Rectal smooth muscle tissue (tissue), 1 donor: ENCODE results near the gene NRIP1.
A peak's percentile ranks its signal among the peaks of the same experiment; 100 is the strongest.

ENCODE experiments used
- H3K27ac ChIP-seq: one replicate; pipeline ENCODE4 v1.7.0; 2013; ENCODE audit warnings: low read depth, low read length, inconsistent platforms
- H3K27me3 ChIP-seq: one replicate; pipeline ENCODE4 v1.7.0; 2013; ENCODE audit warnings: low read length; ENCODE audit not compliant: control insufficient read depth, insufficient read depth
- H3K36me3 ChIP-seq: one replicate; pipeline ENCODE4 v1.7.0; 2013; ENCODE audit warnings: low read length; ENCODE audit not compliant: control insufficient read depth, insufficient read depth
- H3K4me1 ChIP-seq: one replicate; pipeline ENCODE4 v1.7.0; 2013; ENCODE audit warnings: low read length; ENCODE audit not compliant: control insufficient read depth, insufficient read depth
- H3K4me3 ChIP-seq: one replicate; pipeline ENCODE4 v1.7.0; 2013; ENCODE audit warnings: low read length
- H3K9ac ChIP-seq: one replicate; pipeline ENCODE4 v1.7.0; 2013; ENCODE audit warnings: low read length

The NRIP1 gene

DNA sequence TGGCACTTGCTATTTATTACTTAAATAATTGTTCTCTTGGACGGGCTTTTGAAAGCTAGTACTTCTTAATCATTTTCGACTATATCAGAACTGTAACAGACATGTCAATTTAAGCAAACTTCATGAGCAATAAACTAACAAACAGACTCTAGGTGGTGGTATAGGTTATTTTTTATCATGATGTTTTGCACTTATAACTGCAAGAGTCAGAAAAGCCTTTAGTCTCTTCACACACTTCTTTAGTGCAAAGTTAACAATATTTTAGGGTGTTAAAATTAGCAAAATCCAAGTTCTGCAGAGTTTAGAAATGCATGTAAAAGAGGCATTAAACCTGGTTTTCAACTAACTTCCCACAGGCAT, 2.2 kb downstream of the NRIP1 start:
- Histone ChIP-seq H3K27ac (no peak overlapping the region), H3K27me3 (no peaks in the 10 kb centered on the region), H3K4me1 (peaks cover 9% of the 10 kb centered on the region), H3K36me3 (no peaks in the 10 kb centered on the region), H3K4me3 (peak overlapping the region; percentile 87), H3K9ac (no peak overlapping the region)

DNA sequence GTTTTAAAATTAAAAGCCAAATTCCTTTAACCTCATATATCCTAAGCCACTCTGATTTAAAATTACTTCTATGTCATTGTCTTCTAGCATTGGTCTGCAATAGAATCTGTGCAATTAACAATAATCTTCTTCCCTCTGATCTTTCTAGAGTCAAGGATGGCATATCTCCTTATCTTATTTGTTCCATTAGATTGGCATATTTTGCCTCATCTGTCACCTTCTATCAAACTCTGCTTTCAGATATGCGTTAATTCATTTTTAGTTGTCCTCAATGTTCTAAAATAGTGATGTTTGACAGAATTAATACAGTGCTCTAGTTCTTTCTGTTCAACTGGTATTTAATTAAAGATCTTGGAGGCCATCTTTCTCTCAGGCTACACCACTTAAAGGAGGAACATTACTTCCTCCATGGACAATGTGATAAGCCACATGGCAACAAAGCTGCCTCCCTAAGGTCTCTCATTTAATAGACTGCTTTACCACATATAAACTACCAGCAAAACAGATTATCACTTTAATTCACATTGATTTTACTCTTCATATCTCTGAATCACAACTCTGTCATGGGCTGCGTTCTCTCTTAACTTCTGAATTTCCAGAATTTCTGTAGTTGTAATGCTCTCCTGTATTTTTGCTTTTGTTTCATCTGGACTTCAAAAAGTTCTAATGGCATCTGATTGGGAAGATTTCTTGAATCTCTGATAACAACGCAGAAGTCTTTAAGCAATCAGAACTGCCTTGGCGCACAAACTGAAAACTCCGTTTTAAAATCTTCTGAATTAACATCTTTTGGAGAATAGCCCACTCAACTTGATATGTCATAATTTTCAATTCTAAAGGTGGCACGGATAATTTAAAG, 2.8 kb downstream of the NRIP1 start:
- Histone ChIP-seq H3K27ac (no peak overlapping the region), H3K27me3 (no peaks in the 10 kb centered on the region), H3K9ac (no peak overlapping the region), H3K4me3 (peak overlapping the region; percentile 5), H3K36me3 (no peaks in the 10 kb centered on the region), H3K4me1 (peaks cover 9% of the 10 kb centered on the region)

DNA sequence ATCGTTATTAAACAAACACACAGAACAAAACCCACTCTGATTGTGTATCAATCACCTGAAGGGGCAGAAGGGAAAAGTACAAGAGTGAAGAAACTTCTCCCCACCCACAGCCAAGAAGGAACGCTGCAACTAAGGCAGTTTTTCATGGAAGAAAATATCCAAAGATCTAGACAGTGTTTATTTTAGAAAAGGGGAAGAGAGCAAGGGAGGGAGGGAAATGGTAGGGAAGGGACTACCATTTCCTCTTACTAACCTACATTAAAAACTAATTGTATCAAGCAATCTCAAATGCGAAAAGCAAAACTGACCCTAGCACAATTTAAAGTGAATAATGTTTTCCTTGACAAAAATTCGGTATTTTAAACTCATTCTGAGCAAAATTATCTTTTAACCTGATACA, 3.5 kb downstream of the NRIP1 start:
- Histone ChIP-seq H3K9ac (no peak overlapping the region), H3K4me3 (no peak overlapping the region), H3K27ac (no peak overlapping the region), H3K36me3 (no peaks in the 10 kb centered on the region), H3K27me3 (no peaks in the 10 kb centered on the region), H3K4me1 (peaks cover 12% of the 10 kb centered on the region)

DNA sequence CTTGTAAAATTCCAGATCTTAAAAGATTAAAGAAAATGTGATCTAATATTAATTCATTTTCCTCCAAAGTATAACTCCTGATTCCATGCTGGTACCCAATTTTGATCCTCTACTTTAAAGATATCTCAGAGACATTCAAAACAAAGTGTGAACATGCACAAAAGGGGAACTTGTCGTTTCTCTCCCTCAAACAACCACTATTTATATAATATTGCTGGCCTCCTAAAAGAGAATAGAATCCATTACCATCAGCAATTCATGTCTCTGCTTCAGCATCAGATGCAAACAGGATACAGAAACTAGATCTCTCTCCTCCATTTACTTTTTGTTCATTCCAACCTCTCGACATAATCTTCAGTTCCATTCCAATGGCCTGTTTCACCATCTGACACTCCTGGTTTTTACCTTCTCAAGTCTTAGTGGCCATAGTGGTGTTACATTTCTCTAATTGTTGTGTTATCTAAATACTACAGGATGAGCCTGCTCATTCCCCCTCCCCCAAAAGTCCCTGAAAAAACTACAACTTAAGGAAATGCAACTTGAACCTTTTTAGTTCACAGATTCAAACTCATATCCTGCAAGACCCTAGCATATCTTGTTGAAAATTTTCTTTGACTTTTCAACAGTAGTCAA, 4.1 kb downstream of the NRIP1 start:
- H3K27me3 ChIP-seq: no peaks in the 10 kb centered on the region
- no peaks in the 10 kb centered on the region for H3K36me3 ChIP-seq
- no peak overlapping the region for H3K4me3 ChIP-seq
- no peak overlapping the region for H3K9ac ChIP-seq
- peaks cover 12% of the 10 kb centered on the region for H3K4me1 ChIP-seq
- no peak overlapping the region for H3K27ac ChIP-seq

DNA sequence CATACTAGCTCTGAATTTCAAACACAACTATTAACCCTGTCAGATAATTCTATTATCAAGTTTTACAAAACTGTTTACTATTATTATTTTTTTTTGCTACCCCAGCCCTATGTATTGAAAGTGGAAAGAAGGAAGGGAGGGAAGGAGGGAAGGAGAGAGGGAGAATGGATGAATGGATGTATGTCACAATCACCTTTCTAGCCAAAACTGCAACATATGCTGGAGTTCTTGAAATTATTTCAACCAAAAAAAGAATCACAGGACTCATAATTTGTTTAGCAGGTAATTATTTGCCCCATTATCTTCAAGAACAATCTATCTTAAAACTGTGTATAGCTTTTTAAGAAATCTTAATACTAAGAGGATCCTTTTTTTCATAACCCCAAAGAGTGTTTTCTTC, 5.4 kb downstream of the NRIP1 start:
- Histone ChIP-seq H3K27ac (no peak overlapping the region), H3K36me3 (no peaks in the 10 kb centered on the region), H3K4me1 (peaks cover 16% of the 10 kb centered on the region), H3K27me3 (no peaks in the 10 kb centered on the region), H3K9ac (no peak overlapping the region), H3K4me3 (no peak overlapping the region)

DNA sequence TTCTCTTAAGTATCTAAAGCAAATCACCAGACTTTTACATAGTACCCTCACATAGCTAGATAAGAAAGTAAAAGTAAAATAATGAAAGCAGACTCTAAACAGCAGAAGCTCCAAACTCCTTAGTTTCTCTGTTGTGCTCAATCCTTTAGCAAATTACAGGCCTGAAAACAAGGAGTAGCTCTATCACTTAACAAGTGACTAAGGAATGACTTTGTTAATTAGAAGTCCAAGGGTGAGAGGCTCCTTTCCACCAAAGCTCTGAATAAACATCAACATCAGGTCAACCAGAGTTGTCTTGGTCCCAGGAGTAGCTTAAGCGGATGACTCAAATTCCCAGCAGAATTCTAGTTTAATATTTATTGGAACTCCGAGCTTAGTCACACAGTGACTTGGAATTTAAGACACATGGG, 5.9 kb downstream of the NRIP1 start:
- Histone ChIP-seq H3K27me3 (no peaks in the 10 kb centered on the region), H3K27ac (peak overlapping the region; percentile 27), H3K4me3 (no peak overlapping the region), H3K4me1 (peaks cover 16% of the 10 kb centered on the region), H3K9ac (no peak overlapping the region), H3K36me3 (no peaks in the 10 kb centered on the region)

DNA sequence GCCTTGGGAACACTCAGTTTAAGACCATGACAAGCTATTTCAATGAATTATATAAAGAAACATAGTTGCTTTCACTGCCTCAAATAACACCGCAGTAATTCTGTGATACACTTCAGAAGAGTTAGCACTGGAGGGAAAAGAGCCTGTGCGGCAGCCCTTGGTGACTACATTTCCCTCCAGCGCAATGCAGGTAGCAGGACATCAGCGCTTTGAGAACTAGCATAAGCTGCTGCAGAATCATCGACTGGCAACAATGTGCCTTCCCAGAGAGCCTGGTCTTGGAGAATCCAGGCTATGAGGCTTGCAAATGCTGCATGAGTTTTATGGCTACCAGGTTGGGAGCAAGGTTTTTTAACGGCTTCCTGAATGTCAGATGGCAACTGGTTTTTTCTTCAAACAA, 7.5 kb downstream of the NRIP1 start:
- peaks cover 14% of the 10 kb centered on the region for H3K4me1 ChIP-seq

DNA sequence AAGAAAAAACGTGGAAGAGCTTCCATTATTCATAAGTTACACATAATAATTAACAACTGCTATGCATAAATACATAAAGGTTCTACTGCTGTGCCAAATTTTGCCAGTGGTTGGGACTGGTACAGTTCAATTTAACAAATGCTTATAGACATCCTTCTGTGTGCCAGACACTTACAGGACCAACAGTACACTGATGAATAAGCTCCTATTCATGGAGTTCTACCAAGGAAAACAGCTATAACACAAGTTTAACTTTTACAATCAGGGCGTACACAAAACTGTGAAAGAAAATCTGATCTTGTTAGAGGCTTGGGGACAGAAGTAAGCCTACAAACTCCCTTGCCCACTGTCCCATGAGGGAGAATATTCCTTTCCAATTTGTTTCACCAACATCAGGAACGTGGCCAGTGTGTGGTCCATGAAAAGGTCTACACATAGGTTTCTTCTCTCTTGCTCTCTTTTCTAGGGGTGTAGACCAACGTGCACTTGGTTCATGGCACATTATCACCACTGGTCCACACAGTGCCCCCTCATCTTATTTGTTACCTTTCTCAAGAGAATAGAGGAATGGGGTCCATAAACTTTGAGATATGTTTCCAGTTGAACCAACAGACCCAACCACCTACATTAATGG, 10.1 kb downstream of the NRIP1 start:
- H3K27ac ChIP-seq: no peak overlapping the region
- H3K9ac ChIP-seq: no peak overlapping the region

More for the DNA sequence above, 7.5 kb downstream of the NRIP1 start:
- Histone ChIP-seq H3K27ac (no peak overlapping the region), H3K27me3 (no peaks in the 10 kb centered on the region), H3K9ac (no peak overlapping the region), H3K4me3 (no peak overlapping the region), H3K36me3 (no peaks in the 10 kb centered on the region)

DNA sequence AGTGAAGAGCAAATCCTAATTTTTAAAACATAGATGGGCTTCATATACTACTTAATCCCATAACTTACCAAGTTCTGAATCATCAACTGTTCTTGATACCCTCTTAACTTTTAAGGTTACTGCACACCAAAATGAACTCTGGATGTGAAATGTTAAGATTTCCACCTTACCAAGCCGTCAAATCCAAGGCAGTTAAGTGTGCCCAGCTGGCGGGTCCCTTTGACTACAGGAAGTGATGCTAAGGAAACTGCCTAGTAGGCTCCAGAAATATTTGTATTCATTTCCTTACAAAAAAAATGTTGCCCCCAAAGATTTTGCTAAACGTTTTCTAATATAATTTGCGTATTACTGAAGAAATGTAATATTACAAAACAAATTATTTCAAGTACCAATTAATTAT, 10.7 kb downstream of the NRIP1 start:
- no peaks in the 10 kb centered on the region for H3K36me3 ChIP-seq
- H3K9ac ChIP-seq: no peak overlapping the region
- H3K4me1 ChIP-seq: peaks cover 30% of the 10 kb centered on the region
- H3K4me3 ChIP-seq: no peak overlapping the region
- no peaks in the 10 kb centered on the region for H3K27me3 ChIP-seq
- no peak overlapping the region for H3K27ac ChIP-seq

More for the DNA sequence above, 10.1 kb downstream of the NRIP1 start:
- no peaks in the 10 kb centered on the region for H3K27me3 ChIP-seq
- no peaks in the 10 kb centered on the region for H3K36me3 ChIP-seq
- peak overlapping the region; percentile 2 for H3K4me3 ChIP-seq
- H3K4me1 ChIP-seq: peaks cover 30% of the 10 kb centered on the region

DNA sequence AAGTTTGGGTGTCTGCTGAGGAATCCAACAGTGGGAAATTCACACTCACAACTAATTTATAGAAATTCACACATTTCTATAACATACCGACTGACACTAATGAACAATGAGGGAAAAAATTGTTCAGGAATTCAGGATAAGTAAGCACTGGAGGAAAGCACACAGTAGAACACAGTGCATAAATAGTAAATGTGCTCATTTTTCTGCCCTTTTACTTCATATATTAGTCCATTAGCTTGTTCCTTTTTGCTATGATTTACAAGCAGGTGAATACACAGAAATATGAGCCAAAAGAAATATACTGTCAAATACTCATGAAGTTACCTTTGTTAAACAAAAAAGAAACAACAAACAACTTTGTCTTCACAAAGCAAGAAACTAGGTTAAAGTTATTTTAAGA, 11.3 kb downstream of the NRIP1 start:
- Histone ChIP-seq H3K27ac (no peak overlapping the region), H3K4me1 (peaks cover 26% of the 10 kb centered on the region)

DNA sequence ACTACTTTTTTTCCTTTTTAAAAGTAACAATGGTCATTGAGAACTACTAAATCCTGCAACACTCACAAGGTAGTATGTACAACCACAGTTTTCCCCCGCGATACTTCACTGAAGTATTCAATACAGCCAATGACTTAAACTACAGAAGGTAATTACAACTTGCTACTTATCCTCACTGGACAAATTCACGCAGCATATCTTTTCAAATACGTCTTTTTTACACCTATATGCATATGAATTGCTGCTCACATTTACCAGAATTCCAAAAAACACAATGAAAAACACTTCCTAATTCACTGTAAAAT, 12.4 kb downstream of the NRIP1 start:
- H3K4me3 ChIP-seq: no peak overlapping the region
- no peaks in the 10 kb centered on the region for H3K36me3 ChIP-seq
- no peak overlapping the region for H3K27ac ChIP-seq
- no peak overlapping the region for H3K9ac ChIP-seq
- H3K4me1 ChIP-seq: peaks cover 26% of the 10 kb centered on the region
- H3K27me3 ChIP-seq: no peaks in the 10 kb centered on the region

More for the DNA sequence above, 11.3 kb downstream of the NRIP1 start:
- Histone ChIP-seq H3K4me3 (no peak overlapping the region), H3K36me3 (no peaks in the 10 kb centered on the region), H3K9ac (no peak overlapping the region), H3K27me3 (no peaks in the 10 kb centered on the region)

DNA sequence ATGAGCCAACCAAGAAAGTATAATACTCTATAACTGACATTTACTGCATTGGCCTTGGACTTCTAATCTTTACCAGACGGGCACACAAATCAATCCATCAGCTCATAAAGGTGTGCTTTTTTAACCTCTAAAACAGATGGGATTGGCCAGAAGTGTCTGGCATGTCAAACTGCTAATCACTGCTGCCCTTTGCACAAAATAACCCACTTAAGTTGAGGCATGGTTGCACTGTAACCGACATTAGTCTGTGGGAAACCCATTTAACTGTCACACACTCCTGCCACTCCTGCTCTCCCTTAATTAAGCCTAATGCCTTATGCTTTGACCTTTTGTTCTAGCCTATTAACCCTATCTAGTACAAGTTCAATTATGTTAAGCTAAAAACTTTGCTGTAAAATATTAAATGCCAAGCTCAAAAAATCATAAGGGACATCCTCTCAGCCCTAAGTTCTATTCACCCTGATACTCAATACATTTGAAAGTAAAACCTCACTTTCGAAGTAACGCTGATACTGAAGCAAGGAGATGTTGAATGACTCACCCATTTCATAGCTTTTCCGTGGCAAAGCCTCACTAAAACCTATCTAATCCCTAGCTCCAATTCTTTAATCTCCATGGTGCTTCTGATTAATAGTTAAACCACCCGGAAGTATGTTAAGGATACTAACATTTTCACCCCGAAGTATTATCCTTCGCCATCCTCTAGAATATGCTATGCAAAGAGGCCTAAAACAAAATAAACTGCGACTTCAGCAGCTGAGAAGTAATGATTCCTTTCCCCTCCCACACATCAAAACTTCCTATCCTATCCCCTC, 12.9 kb downstream of the NRIP1 start:
- no peak overlapping the region for H3K4me3 ChIP-seq
- H3K4me1 ChIP-seq: peaks cover 25% of the 10 kb centered on the region
- H3K27me3 ChIP-seq: no peaks in the 10 kb centered on the region
- H3K27ac ChIP-seq: no peak overlapping the region
- no peak overlapping the region for H3K9ac ChIP-seq
- H3K36me3 ChIP-seq: no peaks in the 10 kb centered on the region
